OCI-LY1 (cell line): Measurements from ENCODE around the gene CAMTA1.

ENCODE experiments used
- CTCF ChIP-seq: fragments of 200-600 bp; sonication (generic), shearing (Covaris generic); IDR thresholded peaks from 2 replicates; pipeline ENCODE4 v1.5.1; 2017; ENCODE audit warnings: mild to moderate bottlenecking, antibody characterized with exemption, low read length, moderate library complexity, mixed read lengths
- EZH2 ChIP-seq: fragments of 200-600 bp; sonication (generic), shearing (Covaris generic); IDR thresholded peaks from 2 replicates; pipeline ENCODE4 v1.8.0; 2017; ENCODE audit warnings: borderline replicate concordance, mixed run types, mild to moderate bottlenecking, antibody characterized with exemption, low read length, moderate library complexity, mixed read lengths

- no peak for TF ChIP-seq CTCF
- TF ChIP-seq EZH2 = no peak
Observed at GRCh38 chr1:6965935-6966241, 180.6 kb downstream of the CAMTA1 start.
